ENCODE results near the gene GPC3.

GPC3 gene

DNA sequence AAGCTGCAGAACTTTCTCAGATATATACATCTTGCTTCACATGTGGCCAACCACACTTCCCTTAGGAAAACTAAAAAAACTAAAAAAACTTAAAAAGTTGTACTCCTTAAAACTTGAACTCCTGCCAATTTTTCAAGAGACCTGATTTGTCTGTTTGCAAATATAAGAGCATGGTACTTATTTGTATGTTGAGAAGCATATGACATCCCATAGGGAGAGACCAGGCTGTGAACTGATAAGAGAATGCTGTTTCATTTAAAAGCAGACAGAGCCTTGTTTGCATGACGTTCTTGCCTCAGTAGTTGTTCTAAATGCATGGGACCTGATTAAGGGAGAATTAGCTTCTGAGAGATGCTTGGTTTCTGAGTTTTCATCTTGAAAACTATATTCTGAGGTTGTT is 169.9 kb downstream of the GPC3 start:
- H3F3A ChIP-seq (ENCODE audit: insufficient read depth, low read length) = no peaks in the 10 kb centered on the region
- H3K79me2 ChIP-seq (ENCODE audit: insufficient read depth, low read length) = no peaks in the 10 kb centered on the region
- no peaks in the 10 kb centered on the region for H3K4me1 ChIP-seq (ENCODE audit: insufficient read depth, low read length, severe bottlenecking)
- H3K9me2 ChIP-seq (ENCODE audit: low read depth, low read length) = no peaks in the 10 kb centered on the region
- H3K4me2 ChIP-seq (ENCODE audit: low read length) = no peak overlapping the region
- H3K36me3 ChIP-seq (ENCODE audit: insufficient read depth, low read length) = no peaks in the 10 kb centered on the region
- no peaks in the 10 kb centered on the region for H3K27me3 ChIP-seq (ENCODE audit: insufficient read depth, low read length)
- H3K9me3 ChIP-seq (ENCODE audit: low read length) = no peaks in the 10 kb centered on the region
- H4K20me1 ChIP-seq (ENCODE audit: insufficient read depth, low read length) = no peaks in the 10 kb centered on the region
- no peak overlapping the region for H3K9ac ChIP-seq (ENCODE audit: low read length)
- TF ChIP-seq, protein P1, sequence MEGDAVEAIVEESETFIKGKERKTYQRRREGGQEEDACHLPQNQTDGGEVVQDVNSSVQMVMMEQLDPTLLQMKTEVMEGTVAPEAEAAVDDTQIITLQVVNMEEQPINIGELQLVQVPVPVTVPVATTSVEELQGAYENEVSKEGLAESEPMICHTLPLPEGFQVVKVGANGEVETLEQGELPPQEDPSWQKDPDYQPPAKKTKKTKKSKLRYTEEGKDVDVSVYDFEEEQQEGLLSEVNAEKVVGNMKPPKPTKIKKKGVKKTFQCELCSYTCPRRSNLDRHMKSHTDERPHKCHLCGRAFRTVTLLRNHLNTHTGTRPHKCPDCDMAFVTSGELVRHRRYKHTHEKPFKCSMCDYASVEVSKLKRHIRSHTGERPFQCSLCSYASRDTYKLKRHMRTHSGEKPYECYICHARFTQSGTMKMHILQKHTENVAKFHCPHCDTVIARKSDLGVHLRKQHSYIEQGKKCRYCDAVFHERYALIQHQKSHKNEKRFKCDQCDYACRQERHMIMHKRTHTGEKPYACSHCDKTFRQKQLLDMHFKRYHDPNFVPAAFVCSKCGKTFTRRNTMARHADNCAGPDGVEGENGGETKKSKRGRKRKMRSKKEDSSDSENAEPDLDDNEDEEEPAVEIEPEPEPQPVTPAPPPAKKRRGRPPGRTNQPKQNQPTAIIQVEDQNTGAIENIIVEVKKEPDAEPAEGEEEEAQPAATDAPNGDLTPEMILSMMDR (IDR thresholded peaks at IDR 0.05; ENCODE audit: low read length) = no peak
- TF ChIP-seq EZH2 (IDR thresholded peaks at IDR 0.05; ENCODE audit: borderline replicate concordance, low read length) = no peak
- no peak overlapping the region for H2AFZ ChIP-seq (ENCODE audit: low read length)
- no peak overlapping the region for H3K4me3 ChIP-seq (ENCODE audit: low read depth, low read length, poor library complexity, severe bottlenecking)
- no peak overlapping the region for H3K27ac ChIP-seq (ENCODE audit: low read depth, low read length, poor library complexity, severe bottlenecking)

DNA sequence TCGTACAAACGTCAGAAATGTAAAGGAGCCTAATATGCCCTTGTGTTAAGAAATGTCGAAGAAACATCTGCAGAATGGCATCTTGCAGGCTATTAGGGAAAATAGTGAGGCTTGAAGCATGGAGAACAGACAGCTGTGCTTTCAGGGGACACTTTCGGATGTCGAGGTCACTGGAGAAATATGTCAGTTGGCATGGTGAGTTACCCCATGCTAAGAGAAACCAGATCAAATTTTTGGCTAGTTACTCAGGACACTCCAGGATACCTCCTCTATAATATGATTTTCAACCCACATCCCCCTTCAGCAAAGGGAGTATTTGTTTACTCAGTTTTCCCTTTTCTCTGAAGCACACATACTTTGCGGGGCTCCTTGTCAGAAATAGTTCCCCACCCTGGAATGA is 171.4 kb downstream of the GPC3 start:
- Histone ChIP-seq H3K36me3 (ENCODE audit: insufficient read depth, low read length) (no peaks in the 10 kb centered on the region), H3K4me2 (ENCODE audit: low read length) (no peak overlapping the region), H4K20me1 (ENCODE audit: insufficient read depth, low read length) (no peaks in the 10 kb centered on the region), H3F3A (ENCODE audit: insufficient read depth, low read length) (no peaks in the 10 kb centered on the region), H3K79me2 (ENCODE audit: insufficient read depth, low read length) (no peaks in the 10 kb centered on the region), H3K9ac (ENCODE audit: low read length) (no peak overlapping the region), H3K27ac (ENCODE audit: low read depth, low read length, poor library complexity, severe bottlenecking) (no peak overlapping the region), H3K4me1 (ENCODE audit: insufficient read depth, low read length, severe bottlenecking) (no peaks in the 10 kb centered on the region), H3K9me3 (ENCODE audit: low read length) (no peaks in the 10 kb centered on the region), H3K4me3 (ENCODE audit: low read depth, low read length, poor library complexity, severe bottlenecking) (no peak overlapping the region), H3K27me3 (ENCODE audit: insufficient read depth, low read length) (no peaks in the 10 kb centered on the region), H3K9me2 (ENCODE audit: low read depth, low read length) (no peaks in the 10 kb centered on the region), H2AFZ (ENCODE audit: low read length) (no peak overlapping the region)
- TF ChIP-seq, protein P1 (IDR thresholded peaks at IDR 0.05; ENCODE audit: low read length) = no peak
- TF ChIP-seq EZH2 (IDR thresholded peaks at IDR 0.05; ENCODE audit: borderline replicate concordance, low read length) = no peak

DNA sequence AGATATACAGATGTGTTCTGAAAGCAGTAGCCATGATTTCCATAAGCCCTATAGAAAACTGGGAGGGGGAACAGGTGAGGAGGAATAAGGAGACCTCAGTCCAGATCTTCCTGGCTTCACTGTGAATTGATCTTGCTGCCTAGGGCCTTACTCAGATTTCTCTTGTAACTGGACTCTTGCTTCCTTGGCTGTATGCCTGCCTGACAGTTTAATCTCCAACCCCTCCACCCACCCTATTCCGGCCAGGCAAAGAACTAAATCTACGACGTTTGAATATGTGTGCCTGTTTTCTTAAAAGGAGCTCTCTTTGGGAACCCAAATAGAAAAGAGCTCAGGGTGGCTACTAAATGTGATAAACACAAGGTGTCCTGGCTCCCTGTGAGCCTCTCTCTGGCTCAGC is 173.0 kb downstream of the GPC3 start:
- Histone ChIP-seq H3K4me3 (ENCODE audit: low read depth, low read length, poor library complexity, severe bottlenecking) (no peak overlapping the region), H3F3A (ENCODE audit: insufficient read depth, low read length) (no peaks in the 10 kb centered on the region), H3K9me2 (ENCODE audit: low read depth, low read length) (no peaks in the 10 kb centered on the region), H3K36me3 (ENCODE audit: insufficient read depth, low read length) (no peaks in the 10 kb centered on the region), H2AFZ (ENCODE audit: low read length) (no peak overlapping the region), H3K79me2 (ENCODE audit: insufficient read depth, low read length) (no peaks in the 10 kb centered on the region), H4K20me1 (ENCODE audit: insufficient read depth, low read length) (no peaks in the 10 kb centered on the region), H3K27ac (ENCODE audit: low read depth, low read length, poor library complexity, severe bottlenecking) (no peak overlapping the region), H3K9ac (ENCODE audit: low read length) (no peak overlapping the region), H3K27me3 (ENCODE audit: insufficient read depth, low read length) (no peaks in the 10 kb centered on the region), H3K4me2 (ENCODE audit: low read length) (no peak overlapping the region), H3K9me3 (ENCODE audit: low read length) (no peaks in the 10 kb centered on the region), H3K4me1 (ENCODE audit: insufficient read depth, low read length, severe bottlenecking) (no peaks in the 10 kb centered on the region)
- TF ChIP-seq, protein P1 (IDR thresholded peaks at IDR 0.05; ENCODE audit: low read length) = no peak
- TF ChIP-seq EZH2 (IDR thresholded peaks at IDR 0.05; ENCODE audit: borderline replicate concordance, low read length) = no peak
